Ectodermal cell (in vitro differentiated cells): Measurements from ENCODE around the gene GABRP.

Experiments
- H3K27ac ChIP-seq: 2 replicates; pipeline ENCODE4 v1.7.0; 2013; ENCODE audit warnings: mild to moderate bottlenecking, low read depth, low read length; ENCODE audit not compliant: insufficient read depth, poor library complexity, severe bottlenecking
- H3K27me3 ChIP-seq: 2 replicates; pipeline ENCODE4 v1.7.0; 2013; ENCODE audit warnings: mild to moderate bottlenecking, low read length; ENCODE audit not compliant: insufficient read depth, control insufficient read depth, poor library complexity, severe bottlenecking
- H3K36me3 ChIP-seq: one replicate; pipeline ENCODE4 v1.7.0; 2013; ENCODE audit warnings: low read length; ENCODE audit not compliant: control insufficient read depth, insufficient read depth
- H3K4me1 ChIP-seq: one replicate; pipeline ENCODE4 v1.7.0; 2013; ENCODE audit warnings: low read length; ENCODE audit not compliant: control insufficient read depth, insufficient read depth
- H3K4me3 ChIP-seq: 2 replicates; pipeline ENCODE4 v1.7.0; 2013; ENCODE audit warnings: low read depth, low read length, control low read depth; ENCODE audit not compliant: insufficient read depth
- H3K9me3 ChIP-seq: 2 replicates; pipeline ENCODE4 v1.7.0; 2013; ENCODE audit warnings: mild to moderate bottlenecking, low read length, moderate library complexity; ENCODE audit not compliant: control insufficient read depth
- WGBS, 2 experiments: methylation state at CpG; one replicate each; pipeline ENCODE4 v1.1.7; 2013; ENCODE audit warnings: missing lambda C conversion rate in 2 of 2; 5-methylcytosine and 5-hydroxymethylcytosine counted together

Gene GABRP

GRCh38 chr5:170788626-170789304 is 5.2 kb downstream of the GABRP start:
- H3K4me3 ChIP-seq, result no peak overlapping the region
- no peaks in the 10 kb centered on the region for H3K4me1 ChIP-seq
- no peaks in the 10 kb centered on the region for H3K27me3 ChIP-seq
- no peak overlapping the region for H3K27ac ChIP-seq
- H3K9me3 ChIP-seq, result no peaks in the 10 kb centered on the region
- no peaks in the 10 kb centered on the region for H3K36me3 ChIP-seq
- 80 to 82% methylated on average over 11 of the region's 11 CpGs for WGBS, 2 experiments

- Histone ChIP-seq H3K9me3 (no peaks in the 10 kb centered on the region), H3K27ac (no peak overlapping the region), H3K4me1 (no peaks in the 10 kb centered on the region), H3K4me3 (no peak overlapping the region), H3K27me3 (no peaks in the 10 kb centered on the region), H3K36me3 (no peaks in the 10 kb centered on the region)
- WGBS, 2 experiments, result 43 to 46% methylated on average over 7 of the region's 7 CpGs
These were observed 7.9 kb downstream of the GABRP start for GRCh38 chr5:170791325-170791954.

GRCh38 chr5:170792878-170793277 is 9.4 kb downstream of the GABRP start:
- Histone ChIP-seq H3K36me3 (no peaks in the 10 kb centered on the region), H3K4me1 (no peaks in the 10 kb centered on the region), H3K27me3 (no peaks in the 10 kb centered on the region), H3K27ac (no peak overlapping the region), H3K9me3 (no peaks in the 10 kb centered on the region), H3K4me3 (no peak overlapping the region)
- 94 to 95% methylated on average over 8 of the region's 8 CpGs for WGBS, 2 experiments

GRCh38 chr5:170795154-170795553 is 11.6 kb downstream of the GABRP start:
- Histone ChIP-seq H3K4me3 (no peak overlapping the region), H3K27ac (no peak overlapping the region), H3K4me1 (no peaks in the 10 kb centered on the region), H3K9me3 (no peaks in the 10 kb centered on the region), H3K27me3 (no peaks in the 10 kb centered on the region), H3K36me3 (no peaks in the 10 kb centered on the region)
- WGBS, 2 experiments, result 93 to 95% methylated on average over 10 of the region's 10 CpGs

GRCh38 chr5:170805666-170806065 is 22.1 kb downstream of the GABRP start:
- no peaks in the 10 kb centered on the region for H3K36me3 ChIP-seq
- no peaks in the 10 kb centered on the region for H3K4me1 ChIP-seq
- no peaks in the 10 kb centered on the region for H3K9me3 ChIP-seq
- H3K27me3 ChIP-seq, result no peaks in the 10 kb centered on the region
- no peak overlapping the region for H3K4me3 ChIP-seq
- WGBS, 2 experiments, result 94 to 96% methylated on average over 7 of the region's 7 CpGs
- no peak overlapping the region for H3K27ac ChIP-seq

- Histone ChIP-seq H3K36me3 (no peaks in the 10 kb centered on the region), H3K27ac (no peak overlapping the region), H3K27me3 (no peaks in the 10 kb centered on the region), H3K9me3 (no peaks in the 10 kb centered on the region), H3K4me1 (no peaks in the 10 kb centered on the region), H3K4me3 (no peak overlapping the region)
- WGBS, 2 experiments, result 78 to 87% methylated on average over 7 of the region's 7 CpGs
These were observed 26.0 kb downstream of the GABRP start for GRCh38 chr5:170809551-170809950.

- no peaks in the 10 kb centered on the region for H3K27me3 ChIP-seq
These were observed 28.2 kb downstream of the GABRP start for GRCh38 chr5:170811719-170812118.

GRCh38 chr5:170813231-170813630 is 29.7 kb downstream of the GABRP start:
- Histone ChIP-seq H3K4me1 (no peaks in the 10 kb centered on the region), H3K27me3 (no peaks in the 10 kb centered on the region), H3K27ac (no peak overlapping the region), H3K9me3 (no peaks in the 10 kb centered on the region), H3K4me3 (no peak overlapping the region), H3K36me3 (no peaks in the 10 kb centered on the region)
- WGBS, 2 experiments, result 91 to 95% methylated on average over 5 of the region's 5 CpGs

More at GRCh38 chr5:170811719-170812118, 28.2 kb downstream of the GABRP start:
- no peaks in the 10 kb centered on the region for H3K9me3 ChIP-seq
- H3K36me3 ChIP-seq, result no peaks in the 10 kb centered on the region
- H3K4me3 ChIP-seq, result no peak overlapping the region
- H3K4me1 ChIP-seq, result no peaks in the 10 kb centered on the region
- 94 to 97% methylated on average over 4 of the region's 4 CpGs for WGBS, 2 experiments
- H3K27ac ChIP-seq, result no peak overlapping the region

- H3K27me3 ChIP-seq, result no peaks in the 10 kb centered on the region
- H3K4me1 ChIP-seq, result no peaks in the 10 kb centered on the region
- no peaks in the 10 kb centered on the region for H3K9me3 ChIP-seq
- 89 to 96% methylated on average over 3 of the region's 3 CpGs for WGBS, 2 experiments
- no peak overlapping the region for H3K27ac ChIP-seq
- H3K4me3 ChIP-seq, result no peak overlapping the region
- H3K36me3 ChIP-seq, result no peaks in the 10 kb centered on the region
These were observed 33.7 kb downstream of the GABRP start for GRCh38 chr5:170817195-170817594.

GRCh38 chr5:170818232-170818631 is 34.7 kb downstream of the GABRP start:
- 94% methylated on average over 1 of the region's 1 CpG; no CpG with 5 or more reads in 1 of the 2 experiments for WGBS, 2 experiments
- H3K27ac ChIP-seq, result no peak overlapping the region
- H3K4me3 ChIP-seq, result no peak overlapping the region
- H3K36me3 ChIP-seq, result no peaks in the 10 kb centered on the region
- H3K27me3 ChIP-seq, result no peaks in the 10 kb centered on the region
- no peaks in the 10 kb centered on the region for H3K9me3 ChIP-seq
- H3K4me1 ChIP-seq, result no peaks in the 10 kb centered on the region
